ENCODE measurements around the gene FMO5. TPM values are rescaled to one million over a fixed set of nuclear protein-coding genes. Genes with fewer than 3 reads are reported as not detected.

FMO5 gene, protein sequence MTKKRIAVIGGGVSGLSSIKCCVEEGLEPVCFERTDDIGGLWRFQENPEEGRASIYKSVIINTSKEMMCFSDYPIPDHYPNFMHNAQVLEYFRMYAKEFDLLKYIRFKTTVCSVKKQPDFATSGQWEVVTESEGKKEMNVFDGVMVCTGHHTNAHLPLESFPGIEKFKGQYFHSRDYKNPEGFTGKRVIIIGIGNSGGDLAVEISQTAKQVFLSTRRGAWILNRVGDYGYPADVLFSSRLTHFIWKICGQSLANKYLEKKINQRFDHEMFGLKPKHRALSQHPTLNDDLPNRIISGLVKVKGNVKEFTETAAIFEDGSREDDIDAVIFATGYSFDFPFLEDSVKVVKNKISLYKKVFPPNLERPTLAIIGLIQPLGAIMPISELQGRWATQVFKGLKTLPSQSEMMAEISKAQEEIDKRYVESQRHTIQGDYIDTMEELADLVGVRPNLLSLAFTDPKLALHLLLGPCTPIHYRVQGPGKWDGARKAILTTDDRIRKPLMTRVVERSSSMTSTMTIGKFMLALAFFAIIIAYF
- total RNA-seq, result 1.4 TPM

DNA sequence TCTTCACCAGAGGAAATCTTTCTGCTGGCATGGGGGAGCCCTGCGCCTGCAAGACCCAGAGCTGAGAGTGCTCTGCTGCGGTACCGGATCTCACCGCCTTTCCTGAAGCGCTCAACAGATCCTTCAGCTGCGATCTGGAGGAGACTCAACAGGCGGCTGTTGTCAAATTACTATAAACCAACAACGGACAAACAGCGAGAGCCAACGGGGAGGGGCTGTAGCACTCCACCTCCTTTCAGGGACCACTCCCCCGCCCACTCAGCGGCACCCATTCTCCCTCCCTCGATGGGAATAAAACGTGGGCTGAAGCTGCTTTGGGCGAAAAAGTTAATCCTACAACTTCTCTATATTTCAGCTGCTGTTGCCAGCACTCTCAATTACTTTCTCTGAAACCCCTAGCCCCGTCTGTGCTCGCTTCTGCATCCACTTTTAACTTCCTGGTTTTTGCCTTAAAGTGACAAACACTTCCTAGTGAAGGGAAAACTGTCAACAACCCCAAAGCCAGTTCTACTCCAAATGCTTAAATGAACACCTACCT lies at the start of gene FMO5:
TSS of gene FMO5 (minus strand) at position 147 of the 538 bp plus-strand sequence. CDS start 310 bp downstream, outside the sequence.

DNA sequence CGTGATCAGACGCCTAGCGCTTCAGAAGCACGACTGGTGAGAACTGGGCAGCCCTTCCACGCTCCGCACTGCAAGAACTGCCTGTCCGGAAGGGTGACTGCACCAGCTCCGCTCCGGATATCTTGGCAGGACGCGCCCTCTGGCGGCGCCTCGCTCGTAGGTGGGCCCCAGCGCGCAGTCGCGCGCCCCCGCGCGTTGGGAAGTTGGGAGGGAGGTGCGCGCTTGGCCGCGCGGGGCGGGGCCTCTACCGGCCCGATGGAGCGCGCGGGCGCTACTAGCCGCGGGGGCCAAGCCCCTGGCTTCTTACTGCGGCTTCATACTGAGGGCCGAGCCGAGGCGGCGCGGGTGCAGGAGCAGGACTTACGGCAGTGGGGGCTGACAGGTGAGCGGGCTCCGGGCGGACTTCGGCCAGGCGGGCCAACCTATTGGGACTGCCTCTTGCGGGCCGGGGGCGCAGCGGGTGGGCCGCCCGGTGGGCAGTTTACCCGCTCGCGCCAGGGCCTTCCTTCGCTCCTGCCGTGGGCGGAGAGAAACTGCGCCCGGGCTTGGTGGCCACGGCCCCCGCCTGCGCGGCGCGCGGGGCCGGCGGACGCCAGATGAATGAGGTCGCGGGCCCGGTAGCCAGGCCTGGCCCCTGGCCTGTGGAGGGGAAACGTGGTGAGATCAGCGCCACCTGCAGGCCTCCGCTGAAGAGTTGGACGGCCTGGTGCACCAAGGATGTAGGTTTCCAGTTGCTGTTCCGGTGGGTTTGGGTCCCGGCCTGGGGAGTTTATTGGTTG lies 17.5 kb upstream of the FMO5 start, which contains the start of gene CHD1L:
TSS of gene CHD1L (plus strand) at position 236 of the 779 bp plus-strand sequence. CDS start at position 256, 20 bp downstream.

DNA sequence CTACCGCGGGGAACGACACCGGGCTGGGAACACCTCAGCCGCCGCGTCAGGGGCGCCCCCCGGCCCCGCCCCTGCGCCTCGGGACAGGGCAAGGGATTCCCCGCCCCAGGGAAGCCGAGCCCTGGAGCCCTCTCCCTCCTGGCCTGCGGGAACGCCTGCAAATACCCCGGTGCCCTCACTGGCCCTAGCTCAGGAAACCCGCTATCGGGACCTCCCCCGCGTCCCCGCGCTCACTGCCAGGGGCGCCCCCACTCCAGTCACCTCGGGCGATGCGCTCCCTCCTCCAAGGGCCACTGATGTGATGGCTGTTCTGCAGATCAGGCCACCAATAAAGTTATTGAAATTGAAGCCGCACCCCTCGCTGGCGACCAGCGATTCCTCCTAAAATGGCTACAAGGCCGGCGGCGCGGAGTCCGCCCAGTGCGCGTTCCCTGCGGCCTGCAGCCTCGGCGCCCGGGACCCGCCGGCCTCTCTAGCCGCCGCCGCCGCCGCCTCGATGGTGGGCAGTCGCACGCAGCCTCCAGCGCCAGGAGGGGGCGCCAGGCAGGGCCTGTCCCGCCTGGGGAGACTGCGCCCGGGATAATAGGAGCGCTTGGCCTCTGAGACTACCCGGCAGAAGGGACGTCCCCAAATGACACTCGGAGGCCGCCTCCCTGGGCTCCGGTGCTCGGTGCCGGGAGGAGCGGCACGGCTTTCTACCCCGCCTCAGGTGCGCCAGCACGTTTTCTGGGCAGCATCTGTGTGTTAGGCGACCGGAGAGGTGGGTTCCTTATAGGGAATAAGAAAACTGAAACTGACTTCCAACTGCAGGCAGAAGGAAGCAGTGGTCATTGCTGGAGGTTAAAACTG lies 52.7 kb downstream of the FMO5 start, which contains the start of gene PRKAB2:
TSS of gene PRKAB2 (minus strand) at position 303 of the 849 bp plus-strand sequence. CDS start 326 bp downstream, outside the sequence.

Other genes starting within 250 kb of the FMO5 start
- gene PRKAB2, start 52.9 kb downstream of the FMO5 start, total RNA-seq, result 34.1 TPM
- 18.0 TPM for gene CHD1L, start 17.3 kb upstream of the FMO5 start, total RNA-seq